HL-60/S4 (cell line): ENCODE measurements around the gene DOK1.

ENCODE experiments used
- in situ Hi-C: fragments of 300-500 bp; cut with MboI; formaldehyde crosslinking; loops from 2 replicates; pipeline ENCODE4 v1.14.3; 2022; ENCODE audit warnings: low sequenced_read_pairs

DOK1 gene

GRCh38 chr2:74553892-74554819 is at the start of gene DOK1, which contains the start of gene LOXL3:
TSS of gene DOK1 (plus strand) at chr2:74554720. CDS start at chr2:74554755, 35 bp downstream.
TSS of gene LOXL3 (minus strand) at chr2:74553942. CDS start at chr2:74552634, 1,308 bp downstream.
- in situ Hi-C loops = no loop called here

DNA sequence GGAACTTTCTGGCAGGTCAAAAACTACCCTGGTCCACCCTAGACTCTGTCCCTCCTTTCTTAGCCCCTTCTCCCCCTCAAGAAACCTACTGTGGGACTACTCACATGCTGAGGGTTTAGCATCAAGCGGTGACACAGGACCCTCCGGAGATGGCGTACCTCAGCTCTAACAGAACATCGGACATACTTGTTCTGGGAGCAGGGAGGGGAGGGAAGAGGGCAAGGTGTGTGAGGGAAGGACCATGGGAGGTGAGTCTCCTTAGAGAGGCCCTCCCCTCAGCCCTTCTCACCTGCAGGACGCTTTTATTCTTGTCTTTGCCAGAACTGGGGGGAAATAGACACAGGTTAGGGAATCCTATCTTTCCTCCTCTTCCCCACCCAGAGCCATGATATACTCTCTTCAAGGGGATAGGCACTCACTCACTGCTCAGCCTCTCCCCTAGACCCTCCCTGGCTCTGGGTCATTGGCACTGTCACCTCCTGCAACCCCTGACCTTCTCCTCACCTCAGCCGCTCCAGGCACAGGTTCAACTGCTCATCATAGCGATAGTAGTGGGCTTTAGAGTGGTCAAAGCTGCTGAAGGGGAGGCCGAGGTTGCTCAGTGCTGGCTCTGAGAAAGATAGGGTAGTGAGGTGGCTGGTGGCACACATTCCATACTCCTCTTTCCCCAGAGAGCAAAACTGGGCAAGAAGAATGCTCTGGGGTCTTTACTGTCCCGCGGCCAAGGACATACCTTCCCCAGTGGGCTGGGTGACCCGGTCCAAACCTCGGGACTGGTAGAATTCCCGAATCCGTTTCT is 48.9 kb upstream of the DOK1 start:
- in situ Hi-C loops = no loop called here

- in situ Hi-C loops = no loop called here
These were observed 47.2 kb upstream of the DOK1 start, which contains the start of gene PCGF1 for GRCh38 chr2:74507145-74507925. TSS of gene PCGF1 (minus strand) at chr2:74507695. CDS start at chr2:74507668, 27 bp downstream.

DNA sequence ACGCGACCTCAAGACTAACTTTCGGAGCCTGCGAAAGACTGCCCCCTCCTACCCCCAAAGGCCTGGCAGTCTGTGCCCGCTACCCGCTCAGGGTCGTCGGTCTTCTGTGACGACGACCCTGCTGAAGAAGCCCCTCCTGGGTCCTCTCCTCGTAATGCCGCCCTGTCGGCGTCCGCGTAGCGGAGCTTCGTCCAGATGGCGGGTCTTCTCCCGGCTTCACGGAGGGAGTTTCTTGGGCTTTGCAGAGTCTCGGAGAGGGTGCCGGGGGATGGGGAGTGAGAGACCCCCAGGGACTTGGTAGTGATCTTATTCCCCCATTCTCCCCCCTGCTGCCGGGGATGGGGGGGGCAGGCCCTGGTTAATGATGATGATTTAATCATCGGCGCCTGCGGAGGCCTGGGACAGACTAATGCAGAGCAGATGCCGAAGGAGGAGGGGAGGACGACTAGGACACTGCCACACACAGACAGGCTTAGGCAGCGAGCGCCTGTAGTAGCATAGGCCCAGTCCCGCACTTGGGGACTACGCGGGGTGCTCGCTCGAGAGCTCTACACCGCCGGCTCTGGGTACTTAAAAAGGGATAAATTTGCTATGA is 46.5 kb upstream of the DOK1 start:
- in situ Hi-C loops = no loop called here

- in situ Hi-C loops = no loop called here
These were observed 44.2 kb upstream of the DOK1 start for GRCh38 chr2:74510272-74510671.

DNA sequence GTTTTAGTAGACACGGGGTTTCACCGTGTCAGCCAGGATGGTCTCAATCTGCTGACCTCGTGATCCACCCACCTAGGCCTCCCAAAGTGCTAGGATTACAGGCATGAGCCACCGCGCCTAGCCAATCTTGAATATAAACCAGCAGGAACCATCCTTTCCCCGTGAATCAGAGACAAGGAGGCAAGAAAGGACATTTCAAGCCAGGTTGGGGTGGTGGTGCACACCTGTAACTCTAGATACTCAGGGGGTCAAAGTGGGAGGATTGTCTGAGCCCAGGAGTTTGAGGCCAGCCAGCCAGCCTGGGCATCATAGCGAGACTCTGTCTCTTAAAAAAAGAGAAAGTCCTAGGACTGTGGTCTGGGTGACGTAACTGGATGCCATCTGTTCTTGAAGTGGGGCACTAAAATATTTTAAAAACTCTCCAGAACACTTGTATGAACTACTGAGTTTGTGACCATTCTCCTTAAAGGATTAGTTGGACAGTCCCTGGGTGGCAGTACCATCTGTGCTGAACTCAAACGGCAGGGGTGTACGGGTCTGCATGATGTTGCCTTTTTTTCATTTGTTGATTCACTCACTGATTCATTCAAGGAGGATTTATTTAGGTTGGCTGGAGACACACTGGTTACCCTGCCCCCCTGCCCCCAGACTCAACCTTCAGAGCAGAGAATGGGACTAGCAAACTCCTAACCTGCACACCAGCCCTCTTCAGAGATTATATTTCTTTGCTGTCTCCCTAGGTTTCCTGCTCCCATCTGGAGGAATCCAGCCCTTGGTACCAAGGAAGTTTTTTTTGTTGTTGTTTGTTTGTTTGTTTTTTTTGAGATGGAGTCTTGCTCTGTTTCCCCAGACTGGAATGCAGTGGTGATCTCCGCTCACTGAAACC is 43.2 kb upstream of the DOK1 start:
- in situ Hi-C loops = no loop called here

DNA sequence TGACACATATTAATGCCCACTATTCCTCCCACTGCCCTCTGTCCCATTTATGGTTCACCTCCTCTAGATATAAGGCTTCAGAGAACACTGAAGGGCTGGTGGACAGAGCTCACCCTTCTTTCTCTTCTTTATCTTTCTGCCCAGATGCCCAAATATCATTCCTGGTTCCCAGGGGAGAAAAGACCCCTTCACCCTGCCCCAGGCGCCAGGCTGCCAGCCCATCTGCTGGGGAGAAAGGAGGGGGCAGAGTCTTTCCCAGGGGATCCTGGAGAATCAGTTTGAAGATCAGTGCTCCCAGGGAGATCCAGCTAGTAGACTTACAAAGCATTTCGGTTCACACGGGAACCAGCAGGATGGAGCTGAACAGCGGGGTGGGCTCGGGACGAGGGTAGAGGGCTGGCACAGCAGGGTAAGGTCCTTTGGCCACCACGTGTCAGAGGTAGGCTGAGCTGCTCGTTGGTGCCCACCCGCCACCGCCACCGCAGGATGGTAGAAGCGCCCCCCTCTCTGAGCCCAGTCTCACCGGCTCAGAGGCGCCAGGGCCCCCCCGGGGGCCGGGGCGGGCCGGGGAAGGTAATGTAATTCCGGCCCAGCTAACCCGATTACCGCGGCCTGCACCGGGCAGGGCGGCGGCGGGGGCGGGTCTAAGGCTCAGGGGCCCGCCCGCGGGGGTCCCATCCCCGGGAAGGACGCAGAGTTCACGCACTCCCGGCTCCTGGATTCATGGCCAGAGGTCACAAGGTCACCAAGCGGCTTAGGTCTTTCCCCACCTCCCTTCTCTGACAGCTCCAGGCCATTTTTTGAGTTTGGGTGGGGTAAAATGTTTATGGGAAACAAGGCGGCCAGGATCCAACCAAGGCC is 41.5 kb upstream of the DOK1 start:
- in situ Hi-C loops = no loop called here

- in situ Hi-C loops = no loop called here
These were observed 40.7 kb upstream of the DOK1 start for GRCh38 chr2:74513605-74514367.

- in situ Hi-C loops = no loop called here
These were observed 39.9 kb upstream of the DOK1 start, which contains the start of gene TLX2 for GRCh38 chr2:74514368-74515270. TSS of gene TLX2 (plus strand) at chr2:74514450. CDS start at chr2:74514807, 357 bp downstream.

DNA sequence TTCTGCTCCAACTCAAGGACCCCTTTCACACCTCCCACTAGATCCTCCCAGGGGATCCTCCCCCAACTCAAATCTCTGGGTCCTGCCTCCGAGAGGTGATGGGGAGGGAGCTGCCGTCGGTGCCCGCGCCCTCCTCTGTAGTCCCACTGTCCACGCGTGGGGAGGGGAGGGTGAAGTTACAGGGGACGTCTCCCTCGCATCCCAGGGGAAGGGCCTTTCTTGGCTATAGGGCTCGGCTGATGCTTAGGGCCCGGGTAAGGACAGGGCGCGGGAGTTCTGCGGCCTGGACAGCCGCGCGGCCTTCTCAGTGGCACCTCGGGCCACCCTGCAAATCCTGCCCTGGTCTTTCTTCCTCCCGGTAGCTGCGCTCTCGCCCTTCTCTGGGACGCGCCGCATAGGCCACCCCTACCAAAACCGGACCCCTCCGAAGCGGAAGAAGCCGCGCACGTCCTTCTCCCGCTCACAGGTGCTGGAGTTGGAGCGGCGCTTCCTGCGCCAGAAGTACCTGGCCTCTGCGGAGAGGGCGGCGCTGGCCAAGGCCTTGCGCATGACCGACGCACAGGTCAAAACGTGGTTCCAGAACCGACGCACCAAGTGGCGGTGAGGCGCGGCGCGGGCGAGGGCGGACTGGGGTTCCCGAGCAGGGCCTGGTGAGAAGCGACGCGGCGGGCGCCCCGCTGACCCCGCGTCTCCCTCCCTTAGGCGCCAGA is 39.1 kb upstream of the DOK1 start:
- in situ Hi-C loops = no loop called here

GRCh38 chr2:74515981-74516633 is 38.4 kb upstream of the DOK1 start:
- in situ Hi-C loops = no loop called here

- in situ Hi-C loops = no loop called here
These were observed 37.9 kb upstream of the DOK1 start for GRCh38 chr2:74516650-74517049.

DNA sequence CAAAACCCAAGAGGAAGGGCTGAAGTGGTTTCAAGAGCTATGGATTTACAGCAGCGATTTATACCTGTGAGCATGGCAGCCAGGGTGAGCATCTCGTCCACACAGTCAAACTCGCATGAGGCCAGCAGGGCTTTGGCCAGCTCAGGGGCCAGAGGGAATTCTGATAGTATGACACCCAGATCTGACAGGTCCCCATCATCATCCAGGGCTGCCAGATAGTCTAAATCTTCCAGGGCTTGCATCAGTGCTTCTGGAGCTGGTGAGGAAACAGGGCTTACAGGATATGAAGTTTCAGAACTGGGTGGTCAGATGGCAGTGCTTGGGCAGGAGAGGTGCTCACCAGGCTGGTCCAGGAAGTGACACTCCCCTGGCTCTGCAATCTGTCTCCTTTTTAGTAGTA is 32.0 kb upstream of the DOK1 start:
- in situ Hi-C loops = no loop called here

- in situ Hi-C loops = no loop called here
These were observed 30.5 kb upstream of the DOK1 start for GRCh38 chr2:74524005-74524404.

DNA sequence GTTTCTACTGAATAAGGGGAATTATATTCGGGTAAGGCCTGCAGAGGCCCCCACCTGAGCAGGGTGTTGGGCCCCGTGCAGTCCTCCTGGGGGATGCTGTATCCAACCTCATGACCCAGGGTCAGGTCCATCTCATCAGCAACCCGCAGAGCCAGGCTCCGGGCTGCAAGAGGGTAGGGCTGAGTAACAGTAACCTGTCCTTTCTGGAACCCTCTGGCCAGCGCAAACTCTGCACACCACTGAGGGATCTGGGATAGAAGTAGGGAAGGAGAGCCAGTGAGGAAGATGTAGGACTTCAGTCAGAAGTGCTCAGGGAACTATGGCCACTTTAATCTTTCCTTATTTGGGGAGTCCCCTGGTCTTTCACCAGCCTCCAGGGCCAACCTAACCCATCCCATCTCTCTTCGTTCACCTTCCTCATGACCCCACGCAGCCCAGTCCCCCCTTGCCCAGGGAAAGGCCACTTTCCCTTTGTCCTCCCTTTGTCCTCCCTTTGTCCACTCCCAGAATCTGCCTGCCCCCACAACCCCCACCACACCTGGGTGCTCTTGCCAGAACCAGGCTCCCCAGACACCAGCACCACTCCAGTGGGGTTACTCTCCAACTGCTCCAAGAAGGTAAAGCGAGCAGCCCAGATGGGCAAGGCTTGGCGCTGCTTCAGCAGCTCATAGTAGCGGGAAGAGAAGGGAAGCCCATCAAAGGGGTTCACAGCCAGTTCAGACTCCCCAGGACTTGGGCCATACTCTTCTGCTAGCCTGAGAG is 29.4 kb upstream of the DOK1 start:
- in situ Hi-C loops = no loop called here
